GM12864 (cell line): ENCODE measurements around the gene MARK3.

Experiments
- DNase-seq: peaks from one replicate; pipeline ENCODE4 v3.0.0-alpha.2; 2011; ENCODE audit warnings: low read depth
- H3K4me3 ChIP-seq: 2 replicates; pipeline ENCODE4 v1.5.1; 2011; ENCODE audit warnings: mild to moderate bottlenecking, low read depth, low read length, control low read depth
- TF ChIP-seq, protein P1 (sequence below): IDR thresholded peaks from 2 replicates; pipeline ENCODE4 v1.5.1; 2011; ENCODE audit warnings: low read depth, mild to moderate bottlenecking, moderate library complexity, low read length, control low read depth, inconsistent platforms; ENCODE audit errors: missing control alignments

Gene MARK3

DNA sequence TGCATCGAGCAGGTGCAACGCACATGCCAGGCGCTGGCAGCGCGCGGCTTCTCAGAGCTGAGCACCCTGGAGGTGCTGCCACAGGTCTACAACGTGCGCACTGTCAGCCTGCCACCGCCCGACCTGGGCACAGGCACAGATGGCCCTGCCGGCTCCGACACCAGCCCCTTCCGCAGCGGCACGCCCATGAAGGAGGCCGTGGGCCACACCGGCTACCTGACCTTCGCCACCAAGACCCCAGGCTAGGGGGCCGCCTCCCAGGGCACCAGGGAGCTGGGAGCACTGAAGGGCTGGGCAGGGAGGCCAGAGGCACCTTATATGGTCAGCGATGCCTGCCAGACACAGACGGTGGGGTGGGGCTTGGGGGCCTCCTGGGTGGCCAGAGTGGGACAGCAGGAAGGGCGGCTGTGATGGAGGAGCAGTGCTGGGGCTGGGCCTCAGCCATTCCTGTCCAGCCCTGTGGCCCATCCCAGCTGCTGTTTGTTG lies 149.4 kb downstream of the MARK3 start:
- no peak overlapping the region for H3K4me3 ChIP-seq
- DNase-seq: no peak
- TF ChIP-seq, protein P1, sequence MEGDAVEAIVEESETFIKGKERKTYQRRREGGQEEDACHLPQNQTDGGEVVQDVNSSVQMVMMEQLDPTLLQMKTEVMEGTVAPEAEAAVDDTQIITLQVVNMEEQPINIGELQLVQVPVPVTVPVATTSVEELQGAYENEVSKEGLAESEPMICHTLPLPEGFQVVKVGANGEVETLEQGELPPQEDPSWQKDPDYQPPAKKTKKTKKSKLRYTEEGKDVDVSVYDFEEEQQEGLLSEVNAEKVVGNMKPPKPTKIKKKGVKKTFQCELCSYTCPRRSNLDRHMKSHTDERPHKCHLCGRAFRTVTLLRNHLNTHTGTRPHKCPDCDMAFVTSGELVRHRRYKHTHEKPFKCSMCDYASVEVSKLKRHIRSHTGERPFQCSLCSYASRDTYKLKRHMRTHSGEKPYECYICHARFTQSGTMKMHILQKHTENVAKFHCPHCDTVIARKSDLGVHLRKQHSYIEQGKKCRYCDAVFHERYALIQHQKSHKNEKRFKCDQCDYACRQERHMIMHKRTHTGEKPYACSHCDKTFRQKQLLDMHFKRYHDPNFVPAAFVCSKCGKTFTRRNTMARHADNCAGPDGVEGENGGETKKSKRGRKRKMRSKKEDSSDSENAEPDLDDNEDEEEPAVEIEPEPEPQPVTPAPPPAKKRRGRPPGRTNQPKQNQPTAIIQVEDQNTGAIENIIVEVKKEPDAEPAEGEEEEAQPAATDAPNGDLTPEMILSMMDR: no peak

DNA sequence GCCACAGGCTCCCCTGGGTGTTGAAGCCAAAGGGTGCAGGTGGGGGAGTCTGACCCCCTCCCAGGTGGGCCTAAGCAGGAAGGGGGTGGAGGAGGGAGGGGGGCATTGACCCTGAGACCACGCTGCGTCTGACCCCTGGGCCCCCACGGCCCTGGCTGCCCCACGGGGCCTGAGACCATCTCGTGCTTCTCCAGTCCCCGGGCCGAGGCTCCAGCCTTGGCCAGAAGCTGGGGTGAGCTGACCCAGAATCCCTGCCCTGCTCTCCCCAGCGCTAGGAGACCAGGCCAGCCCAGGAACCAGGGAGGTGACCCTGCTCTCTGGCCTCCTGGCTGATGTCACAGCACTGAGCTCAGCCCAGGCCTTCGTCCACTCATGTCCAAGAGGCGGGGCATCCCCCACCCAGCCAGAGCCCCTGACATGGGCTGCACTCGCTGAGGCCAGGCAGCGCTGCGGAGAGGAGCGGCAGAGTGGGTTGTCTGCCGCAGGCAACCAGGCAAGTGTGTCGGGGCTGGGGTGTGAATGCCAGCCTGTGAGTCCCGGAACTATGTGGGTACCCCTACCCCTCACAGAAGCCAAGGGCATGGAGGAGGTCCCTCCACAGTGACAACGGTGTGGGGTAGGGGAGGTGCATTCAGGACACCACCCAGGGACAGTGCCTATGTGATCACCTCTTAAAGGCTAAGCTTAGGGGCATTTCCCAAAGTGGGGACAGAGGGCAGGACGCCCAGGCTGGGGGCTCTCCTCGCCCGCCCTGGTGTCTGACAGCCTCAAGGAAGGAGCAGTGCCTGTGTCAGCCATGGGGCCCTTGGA lies 150.1 kb downstream of the MARK3 start:
- DNase-seq: no peak
- TF ChIP-seq, protein P1: no peak

DNA sequence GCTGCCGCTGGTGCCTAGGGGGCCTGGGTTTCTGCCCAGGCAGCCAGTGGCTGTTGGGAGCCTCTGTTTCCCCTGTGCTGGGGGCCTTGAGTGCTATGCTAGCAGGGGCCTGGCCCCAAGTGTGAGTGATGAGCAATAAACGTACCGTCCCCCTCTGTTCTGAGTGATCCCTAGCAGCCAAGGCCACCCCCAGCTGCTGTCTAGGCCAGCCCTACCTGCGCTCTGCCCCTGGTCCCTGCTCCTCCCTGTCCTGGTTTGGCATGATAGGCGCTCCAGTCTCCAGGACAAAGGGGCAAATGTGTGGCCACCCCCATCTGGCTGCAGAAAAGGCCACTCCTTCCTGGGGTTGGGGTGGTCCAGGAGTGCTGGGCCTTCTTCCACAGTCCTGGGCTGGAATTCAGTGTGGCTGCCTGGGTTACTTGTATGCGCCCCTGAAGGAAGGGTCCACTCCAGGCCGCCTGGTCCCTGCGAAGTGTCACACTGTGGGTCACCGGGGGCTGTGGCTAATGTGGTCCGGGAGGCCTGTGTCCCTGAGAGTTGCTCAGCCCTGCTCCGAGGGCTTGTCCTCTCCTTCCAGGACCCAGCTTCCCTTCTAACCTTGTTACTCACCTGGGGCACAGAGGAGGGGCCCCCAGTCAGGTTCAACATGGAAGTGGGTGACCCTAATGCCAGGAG lies 150.8 kb downstream of the MARK3 start:
- H3K4me3 ChIP-seq: no peak overlapping the region

More for the DNA sequence above, 150.1 kb downstream of the MARK3 start:
- H3K4me3 ChIP-seq: no peak overlapping the region

DNA sequence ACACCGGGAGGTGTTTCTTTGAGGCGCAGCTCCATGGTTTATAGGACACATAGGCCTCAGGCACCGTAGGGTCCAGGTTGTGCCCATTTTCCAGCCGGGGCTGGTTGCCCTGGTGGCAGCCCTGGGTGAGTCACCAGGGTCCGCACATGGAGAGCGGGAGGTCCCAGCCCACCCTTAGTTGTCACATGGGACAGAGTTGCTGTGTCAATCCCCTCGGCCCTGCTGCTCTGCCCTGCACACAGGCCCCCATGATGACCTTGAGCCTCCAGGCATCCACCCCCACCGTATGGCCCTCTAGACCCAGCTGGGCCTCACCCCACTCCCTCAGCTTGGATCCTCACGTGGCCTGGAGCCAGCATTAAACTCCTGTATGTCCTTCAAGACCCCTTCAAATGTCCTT lies 151.5 kb downstream of the MARK3 start:
- no peak for DNase-seq
- no peak overlapping the region for H3K4me3 ChIP-seq
- TF ChIP-seq, protein P1: no peak

More for the DNA sequence above, 150.8 kb downstream of the MARK3 start:
- no peak for DNase-seq
- TF ChIP-seq, protein P1: no peak

DNA sequence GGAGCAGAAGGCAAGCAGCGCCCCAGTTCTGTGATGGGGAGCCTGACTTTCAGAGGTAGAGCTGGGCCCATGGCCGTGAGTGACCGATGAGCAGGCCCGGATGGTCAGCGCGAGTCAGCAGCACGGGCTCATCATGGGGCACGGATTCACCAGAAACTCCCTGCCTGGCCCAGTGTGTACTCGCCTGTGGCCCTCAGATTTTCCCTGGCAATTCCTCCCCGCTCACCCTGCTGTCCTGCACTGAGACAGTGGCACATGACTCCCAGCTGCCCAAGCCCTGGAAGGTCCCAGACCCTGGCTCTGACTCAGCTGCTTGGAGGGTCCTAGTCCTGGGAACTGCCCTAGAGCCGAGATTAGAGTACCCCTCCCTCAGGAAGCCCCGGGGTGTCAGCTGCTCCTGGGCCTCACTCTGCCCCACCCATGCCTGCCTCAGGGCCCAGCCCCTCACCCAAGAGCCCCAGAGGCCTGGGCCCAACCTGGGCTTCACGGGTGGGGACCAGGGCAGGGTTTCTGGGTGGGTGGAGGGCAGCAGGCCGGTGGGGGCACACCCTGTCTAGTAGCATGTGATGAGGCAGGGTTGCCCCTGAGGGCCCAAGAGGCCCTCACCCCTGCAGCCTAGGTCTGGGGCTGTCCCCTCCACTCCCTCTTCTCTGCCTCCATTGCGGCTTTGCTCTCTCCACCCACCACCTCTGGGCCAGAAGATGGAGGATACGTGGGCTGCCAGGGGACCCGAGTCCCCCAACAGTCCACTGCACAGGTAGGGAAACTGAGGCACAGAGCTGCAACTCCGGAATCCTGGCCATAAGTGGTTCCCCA lies 152.2 kb downstream of the MARK3 start:
- TF ChIP-seq, protein P1: no peak
- no peak overlapping the region for H3K4me3 ChIP-seq
- DNase-seq: no peak

DNA sequence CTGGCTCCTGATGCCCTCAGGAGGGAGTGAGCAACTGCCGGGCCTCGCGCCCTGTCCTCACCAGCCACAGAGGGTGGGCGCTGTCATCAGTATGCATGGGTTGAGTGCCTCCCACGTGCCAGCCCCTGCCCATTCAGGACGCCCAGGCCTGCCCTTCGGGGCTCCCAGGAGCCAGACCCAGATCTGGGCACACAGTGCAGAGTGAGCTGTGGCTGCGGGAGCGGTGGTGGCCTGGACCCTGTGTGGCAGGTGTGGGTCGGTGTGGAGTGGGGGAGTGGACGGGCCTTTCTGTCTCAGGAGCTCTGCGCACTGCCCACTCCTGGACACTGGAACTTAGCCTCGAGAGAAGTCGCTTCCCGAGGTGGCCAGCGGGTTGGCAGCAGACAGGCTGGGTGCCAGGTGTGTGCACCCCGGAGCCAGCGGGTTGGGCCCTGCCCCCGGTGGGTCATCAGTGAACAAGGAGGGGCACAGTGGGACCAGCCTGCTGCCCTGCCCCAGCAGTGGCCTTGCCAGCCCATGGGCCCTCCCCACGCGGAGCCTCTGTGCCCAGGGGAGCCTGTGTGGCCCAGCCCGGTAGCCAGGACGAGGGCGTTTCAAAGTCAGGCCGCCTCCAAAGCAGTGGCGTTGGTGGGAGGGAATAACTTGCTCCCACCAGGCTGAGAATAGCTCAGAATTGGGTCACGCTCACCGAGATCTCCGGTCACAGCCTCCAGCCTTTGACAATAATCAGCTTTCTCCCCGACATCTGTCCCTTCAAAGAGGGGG lies 153.3 kb downstream of the MARK3 start:
- no peak for DNase-seq
- TF ChIP-seq, protein P1: no peak
- no peak overlapping the region for H3K4me3 ChIP-seq
